Lower leg skin (tissue), 3 donors: ENCODE results near the gene RGPD8.

Source experiments
- POLR2A ChIP-seq, 2 donors: fragments of 450-650 bp; IDR thresholded peaks; one replicate each; pipeline ENCODE4 v1.6.1; 2016 to 2017; ENCODE audit warnings: antibody characterized with exemption in 2 of 2, mild to moderate bottlenecking in 1 of 2, moderate library complexity in 1 of 2
- TF ChIP-seq, protein P1 (sequence below), 3 donors: fragments of 450-650 bp; IDR thresholded peaks; one replicate each; pipeline ENCODE4 v1.5.1; 2016; ENCODE audit warnings: antibody characterized with exemption in 3 of 3, mild to moderate bottlenecking in 3 of 3, moderate library complexity in 2 of 3

DNA sequence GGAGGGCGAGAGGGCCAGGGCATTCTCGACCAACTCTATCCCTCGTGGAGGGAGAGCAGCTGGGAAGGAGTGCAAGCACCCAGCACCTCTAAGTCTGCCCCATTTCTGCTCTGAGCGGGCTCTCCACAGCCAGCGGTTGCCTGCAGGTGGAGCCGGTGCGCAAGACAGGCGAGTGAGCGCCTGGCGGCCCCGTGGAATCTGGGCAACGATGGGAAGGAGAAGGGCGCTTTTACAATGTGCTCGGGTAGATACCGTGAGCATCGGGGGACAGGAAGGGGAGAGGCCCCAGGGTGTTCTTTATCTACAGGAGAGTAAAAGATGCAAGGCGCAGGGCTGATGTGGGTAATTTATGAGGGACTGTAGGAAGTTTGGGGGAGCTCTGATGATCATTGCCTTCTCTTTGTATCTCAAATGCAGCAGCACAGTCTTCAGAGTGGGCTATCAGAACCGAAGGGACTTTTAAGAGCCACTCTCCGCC, 47.6 kb upstream of the RGPD8 start:
- TF ChIP-seq, protein P1, sequence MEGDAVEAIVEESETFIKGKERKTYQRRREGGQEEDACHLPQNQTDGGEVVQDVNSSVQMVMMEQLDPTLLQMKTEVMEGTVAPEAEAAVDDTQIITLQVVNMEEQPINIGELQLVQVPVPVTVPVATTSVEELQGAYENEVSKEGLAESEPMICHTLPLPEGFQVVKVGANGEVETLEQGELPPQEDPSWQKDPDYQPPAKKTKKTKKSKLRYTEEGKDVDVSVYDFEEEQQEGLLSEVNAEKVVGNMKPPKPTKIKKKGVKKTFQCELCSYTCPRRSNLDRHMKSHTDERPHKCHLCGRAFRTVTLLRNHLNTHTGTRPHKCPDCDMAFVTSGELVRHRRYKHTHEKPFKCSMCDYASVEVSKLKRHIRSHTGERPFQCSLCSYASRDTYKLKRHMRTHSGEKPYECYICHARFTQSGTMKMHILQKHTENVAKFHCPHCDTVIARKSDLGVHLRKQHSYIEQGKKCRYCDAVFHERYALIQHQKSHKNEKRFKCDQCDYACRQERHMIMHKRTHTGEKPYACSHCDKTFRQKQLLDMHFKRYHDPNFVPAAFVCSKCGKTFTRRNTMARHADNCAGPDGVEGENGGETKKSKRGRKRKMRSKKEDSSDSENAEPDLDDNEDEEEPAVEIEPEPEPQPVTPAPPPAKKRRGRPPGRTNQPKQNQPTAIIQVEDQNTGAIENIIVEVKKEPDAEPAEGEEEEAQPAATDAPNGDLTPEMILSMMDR (IDR thresholded peaks at IDR 0.05): peak in 1 of 3 donors; percentile 13
- TF ChIP-seq POLR2A (IDR thresholded peaks at IDR 0.05): no peak
